Measurements from ENCODE around the gene SHISA5. TPM values are rescaled to one million over a fixed set of nuclear protein-coding genes. Genes with fewer than 3 reads are reported as not detected.
A peak's percentile ranks its signal among the peaks of the same experiment; 100 is the strongest.

Gene SHISA5
- total and polyA plus RNA-seq, 2 of the 8 experiments (the other 6 are each of a cell fraction or from before 2014, with no cell fraction given) = 196 to 315 TPM

DNA sequence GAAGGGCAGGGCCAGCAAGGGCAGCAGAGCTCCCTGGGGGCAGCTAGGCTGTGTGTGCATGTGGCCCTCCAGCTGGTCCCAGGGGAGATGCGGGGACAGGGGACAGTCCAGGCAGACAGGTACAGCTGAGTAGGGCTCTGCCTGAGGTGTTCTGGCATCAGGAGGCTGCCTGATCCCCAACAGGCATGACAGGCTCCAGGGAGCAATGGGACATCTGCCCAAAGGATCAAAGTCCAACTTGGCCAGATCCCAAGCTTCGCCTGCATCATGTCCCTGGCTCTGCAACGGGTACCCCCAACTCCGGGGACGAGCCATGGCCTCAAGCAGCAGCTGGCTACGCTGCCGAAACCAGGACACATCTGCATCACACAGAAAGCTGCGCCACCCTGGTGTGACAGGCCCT, 35.6 kb downstream of the SHISA5 start:
- peak overlapping the region; percentile 9; the same call in 1 of the 2 replicates for H4K8ac ChIP-seq (ENCODE audit: extremely low read depth, insufficient read depth, low read length)
- no peak overlapping the region; a peak in 1 of 7 replicates for H3K9ac ChIP-seq (replicated peaks in 1 of 4; ENCODE audit: extremely low read depth in 1 of 4, low read depth in 3 of 4, low read length in 3 of 4)
- CTCF ChIA-PET (ENCODE audit: partially characterized antibody) = interaction anchor here (0.6 to 21.5 kb wide), 5 partner anchors 8 to 153 kb away, joined by 3 to 251 read pairs (median 26); partner anchors contain the start of genes PFKFB4 and SHISA5

More for the DNA sequence above, 35.6 kb downstream of the SHISA5 start:
- Histone ChIP-seq H3K4ac (replicated peaks; ENCODE audit: insufficient read length, low read depth, low read length) (no peak overlapping the region), H3K79me2 (ENCODE audit: control insufficient read depth in 1 of 2, insufficient read depth in 2 of 2, low read length in 2 of 2) (peaks cover 0 to 23% of the 10 kb centered on the region in 2 experiments; a peak in 2 of 4 replicates), H2AK5ac (ENCODE audit: low read depth, low read length) (no peak overlapping the region), H2BK12ac (ENCODE audit: low read depth, low read length) (no peak overlapping the region), H4K91ac (replicated peaks; ENCODE audit: insufficient read length, low read length) (no peak overlapping the region), H3K4me3 (ENCODE audit: extremely low read depth in 1 of 4, insufficient read depth in 2 of 4, low read depth in 3 of 4, low read length in 4 of 4) (no peak overlapping the region), H3K79me1 (ENCODE audit: low read depth, low read length) (peaks cover 10% of the 10 kb centered on the region), H2AFZ (ENCODE audit: low read length) (no peak overlapping the region), H3K23ac (ENCODE audit: insufficient read length) (no peak overlapping the region), H2BK120ac (replicated peaks; ENCODE audit: low read depth, low read length) (no peak overlapping the region), H3K18ac (ENCODE audit: extremely low read depth, low read length) (no peak overlapping the region), H2BK5ac (ENCODE audit: low read depth, low read length) (no peak overlapping the region; the same call in 1 of the 2 replicates), H3K56ac (replicated peaks; ENCODE audit: insufficient read length, low read depth, low read length) (no peak overlapping the region), H3K4me2 (ENCODE audit: insufficient read depth in 1 of 2, low read depth in 2 of 2, low read length in 2 of 2) (no peak overlapping the region), H3K27me3 (replicated peaks in 1 of 4; ENCODE audit: control insufficient read depth in 3 of 4, extremely low read depth in 1 of 4, insufficient read depth in 3 of 4, low read length in 3 of 4) (no peaks in the 10 kb centered on the region), H3K4me1 (replicated peaks in 1 of 4; ENCODE audit: control insufficient read depth in 3 of 4, insufficient read depth in 4 of 4, low read length in 3 of 4) (peaks cover 0 to 28% (median 20%) of the 10 kb centered on the region in 4 experiments; a peak in 6 of 7 replicates), H4K20me1 (replicated peaks in 1 of 2; ENCODE audit: control insufficient read depth in 1 of 2, insufficient read depth in 2 of 2, low read length in 2 of 2) (peaks cover 3 to 5% of the 10 kb centered on the region in 2 experiments), H3K36me3 (ENCODE audit: control insufficient read depth in 2 of 4, insufficient read depth in 4 of 4, low read length in 3 of 4) (peaks cover 7 to 35% (median 14%) of the 10 kb centered on the region in 4 experiments), H3K23me2 (ENCODE audit: low read depth, low read length) (peaks cover 6% of the 10 kb centered on the region), H3K9me3 (ENCODE audit: insufficient read depth in 2 of 2, low read depth in 1 of 2, low read length in 1 of 2) (no peaks in the 10 kb centered on the region), H4K5ac (ENCODE audit: insufficient read length, low read depth, low read length) (no peak overlapping the region), H3K14ac (ENCODE audit: insufficient read length) (no peak overlapping the region), H2BK20ac (ENCODE audit: low read length) (no peak overlapping the region), H3K27ac (ENCODE audit: low read depth, low read length) (0 out of 2 replicates have a peak overlapping the region, but pooled peaks have one; percentile 33), H2BK15ac (ENCODE audit: low read length) (no peak overlapping the region)
- TF ChIP-seq TAF7 (optimal IDR thresholded peaks at IDR 0.05; ENCODE audit: borderline replicate concordance, low read depth, low read length) = no peak
- no peak for TF ChIP-seq TAF1 (IDR thresholded peaks at IDR 0.05; ENCODE audit: low read depth, low read length)
- TF ChIP-seq KDM5A (IDR thresholded peaks at IDR 0.05; ENCODE audit: low read length) = no peak
- no peak for TF ChIP-seq USF2 (IDR thresholded peaks at IDR 0.05; ENCODE audit: low read length)
- no peak for TF ChIP-seq CEBPB (IDR thresholded peaks at IDR 0.05; ENCODE audit: low read depth, low read length)
- TF ChIP-seq JUND (IDR thresholded peaks at IDR 0.05; ENCODE audit: low read length) = no peak
- FAIRE-seq (no peak), DNase-seq (ENCODE audit: low read depth in 1 of 2, low spot score in 2 of 2) (no peak)
- POLR2A ChIA-PET (ENCODE audit: partially characterized antibody) = interaction anchor here (0.6 to 4.0 kb wide), 7 partner anchors 14 to 93 kb away, joined by 3 to 14 read pairs (median 4); partner anchors contain the start of genes PFKFB4 and PLXNB1
- WGBS, 2 experiments (ENCODE audit: extremely low coverage in 1 of 2, insufficient coverage in 1 of 2, insufficient read length in 1 of 2, insufficient replicate concordance in 2 of 2, low coverage in 1 of 2, low lambda C conversion rate in 2 of 2, missing lambda C conversion rate in 1 of 2) = 92% methylated on average over 5 of the region's 8 CpGs; no CpG with 5 or more reads in 1 of the 2 experiments

All from H1 (cell line).